SK-N-MC (cell line): Measurements from ENCODE around the gene NUDCD2.

Experiments
- EZH2 ChIP-seq: fragments of 200-600 bp; sonication (generic); IDR thresholded peaks from one replicate; pipeline ENCODE4 v1.6.1; 2017; ENCODE audit warnings: antibody characterized with exemption
- POLR2AphosphoS5 ChIP-seq: IDR thresholded peaks from 2 replicates; pipeline ENCODE4 v1.6.1; 2012; ENCODE audit warnings: mild to moderate bottlenecking, low read depth, low read length, borderline replicate concordance

- no peak for TF ChIP-seq EZH2
- TF ChIP-seq POLR2AphosphoS5: no peak
Measured at GRCh38 chr5:163505049-163505367, 45.1 kb upstream of the NUDCD2 start.
